Panc1 (cell line): ENCODE results near the gene ZNF253. TPM values are rescaled to one million over a fixed set of nuclear protein-coding genes. Genes with fewer than 3 reads are reported as not detected.
A peak's percentile ranks its signal among the peaks of the same experiment; 100 is the strongest.
"Not testable (repeated sequence)": the region's sequence is repeated elsewhere in the genome, so short reads cannot be mapped to it uniquely, and the experiment has no call there.

Source experiments
- ATAC-seq: fragments of 200-7000 bp; cut with Tn5 transposase; 2 replicates; pipeline ENCODE4 v1.9.1; 2020; ENCODE audit warnings: mild to moderate bottlenecking, moderate library complexity
- BruUV-seq: library from RNA; stranded (reverse); fragments of 400-500 nt; replicated peaks from 2 replicates; lab custom pipeline; 2021; lab: Mats Ljungman, UMichigan
- CTCF ChIA-PET: fragments of 300-600 bp; sonication (Branson Sonifier 250); formaldehyde crosslinking; loops from one replicate; lab custom pipeline; 2022; ENCODE audit warnings: antibody characterized with exemption; lab: Charles Lee
- POLR2A ChIA-PET: fragments of 300-600 bp; sonication (Branson Sonifier 250); formaldehyde crosslinking; loops from one replicate; lab custom pipeline; 2022; ENCODE audit warnings: antibody characterized with exemption; lab: Charles Lee
- DNase-seq: peaks from one replicate; pipeline ENCODE4 v3.0.0-alpha.2; 2010; ENCODE audit warnings: low read depth, low spot score
- H3K27ac ChIP-seq: 2 replicates; pipeline ENCODE4 v1.5.1; 2011; ENCODE audit warnings: mild to moderate bottlenecking, low read length, inconsistent platforms
- H3K27me3 ChIP-seq: fragments of 200-500 bp; sonication (Bioruptor generic); 2 replicates; pipeline ENCODE4 v1.6.0; 2014; ENCODE audit warnings: low read length, inconsistent platforms; ENCODE audit not compliant: control insufficient read depth, insufficient read depth
- H3K36me3 ChIP-seq: fragments of 200-500 bp; sonication (Bioruptor generic); 2 replicates; pipeline ENCODE4 v1.5.1; 2014; ENCODE audit warnings: inconsistent platforms, mild to moderate bottlenecking, low read length, moderate library complexity; ENCODE audit not compliant: control insufficient read depth, insufficient read depth
- H3K4me1 ChIP-seq: 2 replicates; pipeline ENCODE4 v1.5.1; 2011; ENCODE audit warnings: inconsistent platforms, mild to moderate bottlenecking, low read length, moderate library complexity; ENCODE audit not compliant: control insufficient read depth, insufficient read depth
- H3K4me3 ChIP-seq, 2 experiments: 2 replicates each; pipeline ENCODE4 v1.5.1; 2011 to 2012; ENCODE audit warnings: low read depth in 2 of 2, low read length in 2 of 2, mild to moderate bottlenecking in 2 of 2, inconsistent platforms in 1 of 2, moderate library complexity in 1 of 2
- H3K9me3 ChIP-seq: fragments of 200-500 bp; sonication (Bioruptor generic); 2 replicates; pipeline ENCODE4 v1.5.1; 2014; ENCODE audit warnings: low read depth, mild to moderate bottlenecking, inconsistent platforms, low read length, moderate library complexity; ENCODE audit not compliant: control insufficient read depth, insufficient read depth
- POLR2AphosphoS5 ChIP-seq: IDR thresholded peaks from 2 replicates; pipeline ENCODE4 v1.6.1; 2012; ENCODE audit warnings: mild to moderate bottlenecking, low read depth, low read length, moderate library complexity
- REST ChIP-seq, 2 experiments: IDR thresholded peaks; 2 replicates each; pipeline ENCODE4 v1.6.1; 2011 to 2012; ENCODE audit warnings: low read depth in 2 of 2, control low read depth in 1 of 2, low read length in 1 of 2, mild to moderate bottlenecking in 1 of 2, moderate library complexity in 1 of 2; ENCODE audit not compliant: insufficient read depth in 1 of 2
- SIN3A ChIP-seq: IDR thresholded peaks from 2 replicates; pipeline ENCODE4 v1.6.1; 2012; ENCODE audit warnings: low read depth, mild to moderate bottlenecking, low read length, moderate library complexity, borderline replicate concordance; ENCODE audit not compliant: insufficient read depth
- TCF7L2 ChIP-seq: IDR thresholded peaks from 2 replicates; pipeline ENCODE4 v1.6.1; 2011; ENCODE audit warnings: mild to moderate bottlenecking, low read depth, low read length, inconsistent platforms
- in situ Hi-C: cut with HindIII; loops from 2 replicates; pipeline ENCODE4 v1.10.0; 2016; ENCODE audit warnings: low sequenced_read_pairs, low pct_unique_long_range_greater_than_20kb
- intact Hi-C: fragments of 100-400 bp; cut with micrococcal nuclease; formaldehyde crosslinking; loops from one replicate; pipeline ENCODE4 v1.10.0; 2022; ENCODE audit not compliant: unreplicated experiment
- total RNA-seq: library from RNA; stranded (reverse); gene quantifications from one replicate; pipeline ENCODE4 v1.2.1, GENCODE V29; 2021; ENCODE audit not compliant: unreplicated experiment
- TF ChIP-seq, protein P1 (sequence below): fragments of 450-650 bp; IDR thresholded peaks from 2 replicates; pipeline ENCODE4 v1.5.1; 2017; ENCODE audit warnings: mild to moderate bottlenecking

ZNF253 gene
- total RNA-seq, 1 experiment from 2014 or later: 8.9 TPM

DNA sequence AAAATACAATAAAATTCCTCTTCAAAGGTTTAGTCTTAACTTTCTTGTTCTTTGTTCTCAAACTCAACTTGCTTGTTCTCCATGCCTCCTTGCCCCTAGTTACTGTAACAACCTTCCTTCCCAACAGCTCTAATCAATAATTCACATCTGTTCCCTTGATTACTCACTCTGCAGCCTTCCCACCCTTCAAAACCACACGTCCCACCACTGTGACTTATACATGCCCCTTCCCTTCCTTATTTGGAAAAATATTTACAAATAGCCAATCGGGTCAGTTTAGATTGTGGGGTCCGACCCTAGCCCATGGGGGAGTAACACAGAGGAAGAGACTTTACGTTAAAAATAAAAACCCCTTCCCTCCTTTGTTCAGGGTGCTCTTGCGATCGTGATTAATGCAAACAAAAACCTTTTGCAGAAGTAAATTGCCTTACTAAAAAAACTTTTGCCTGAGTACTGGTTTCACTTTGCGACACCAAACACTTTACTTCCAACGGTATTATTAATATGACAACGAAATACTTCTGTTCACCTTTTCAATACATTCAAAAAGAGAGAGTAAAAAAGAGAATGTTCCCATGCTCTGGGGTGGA, 34.6 kb downstream of the ZNF253 start:
- CTCF ChIA-PET: interaction anchor here (0.6 kb wide), 1 partner anchor 16 kb away, joined by 4 read pairs; no protein-coding TSS in a partner anchor
- ATAC-seq: 0 out of 2 replicates have a peak, but pooled peaks have one; percentile 15
- in situ Hi-C loops (no loop called here), intact Hi-C loops (no loop called here)
- POLR2A ChIA-PET: no interaction called here
- no peaks in the 10 kb centered on the region for H3K36me3 ChIP-seq
- DNase-seq: no peak
- H3K9me3 ChIP-seq: no peaks in the 10 kb centered on the region; the same call in 1 of the 2 replicates
- TF ChIP-seq POLR2AphosphoS5: no peak
- TF ChIP-seq, protein P1, sequence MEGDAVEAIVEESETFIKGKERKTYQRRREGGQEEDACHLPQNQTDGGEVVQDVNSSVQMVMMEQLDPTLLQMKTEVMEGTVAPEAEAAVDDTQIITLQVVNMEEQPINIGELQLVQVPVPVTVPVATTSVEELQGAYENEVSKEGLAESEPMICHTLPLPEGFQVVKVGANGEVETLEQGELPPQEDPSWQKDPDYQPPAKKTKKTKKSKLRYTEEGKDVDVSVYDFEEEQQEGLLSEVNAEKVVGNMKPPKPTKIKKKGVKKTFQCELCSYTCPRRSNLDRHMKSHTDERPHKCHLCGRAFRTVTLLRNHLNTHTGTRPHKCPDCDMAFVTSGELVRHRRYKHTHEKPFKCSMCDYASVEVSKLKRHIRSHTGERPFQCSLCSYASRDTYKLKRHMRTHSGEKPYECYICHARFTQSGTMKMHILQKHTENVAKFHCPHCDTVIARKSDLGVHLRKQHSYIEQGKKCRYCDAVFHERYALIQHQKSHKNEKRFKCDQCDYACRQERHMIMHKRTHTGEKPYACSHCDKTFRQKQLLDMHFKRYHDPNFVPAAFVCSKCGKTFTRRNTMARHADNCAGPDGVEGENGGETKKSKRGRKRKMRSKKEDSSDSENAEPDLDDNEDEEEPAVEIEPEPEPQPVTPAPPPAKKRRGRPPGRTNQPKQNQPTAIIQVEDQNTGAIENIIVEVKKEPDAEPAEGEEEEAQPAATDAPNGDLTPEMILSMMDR: no peak
- TF ChIP-seq SIN3A: no peak
- no peak for TF ChIP-seq TCF7L2
- TF ChIP-seq REST (IDR thresholded peaks at IDR 0.05; ENCODE audit: insufficient read depth in 1 of 2, low read depth in 2 of 2, low read length in 1 of 2): no peak
- peak overlapping the region; percentile 77 to 92 for H3K4me3 ChIP-seq
- H3K27ac ChIP-seq: peak overlapping the region; percentile 78
- no peaks in the 10 kb centered on the region for H3K27me3 ChIP-seq
- BruUV-seq: no TSS peak
- no peaks in the 10 kb centered on the region for H3K4me1 ChIP-seq

GRCh38 chr19:19900729-19901444, 35.2 kb downstream of the ZNF253 start, which contains the start of gene ZNF93:
Gene ZNF93 (plus strand): TSS chr19:19900946. CDS start chr19:19901089, 143 bp downstream.
- Histone ChIP-seq H3K27me3 (no peaks in the 10 kb centered on the region), H3K4me1 (no peaks in the 10 kb centered on the region), H3K4me3 (peak within 1 kb of the TSS; percentile 77 to 92), H3K36me3 (no peaks in the 10 kb centered on the region), H3K9me3 (no peaks in the 10 kb centered on the region; the same call in 1 of the 2 replicates), H3K27ac (peak within 1 kb of the TSS; percentile 78)
- CTCF ChIA-PET: interaction anchor here (0.6 kb wide), 1 partner anchor 16 kb away, joined by 4 read pairs; no protein-coding TSS in a partner anchor
- no peak for TF ChIP-seq REST (IDR thresholded peaks at IDR 0.05; ENCODE audit: insufficient read depth in 1 of 2, low read depth in 2 of 2, low read length in 1 of 2)
- TF ChIP-seq POLR2AphosphoS5: peak; percentile 60
- TF ChIP-seq, protein P1: no peak
- 0 out of 2 replicates have a peak, but pooled peaks have one; percentile 7 for TF ChIP-seq TCF7L2
- peak; percentile 86; the same call in 1 of the 2 replicates for TF ChIP-seq SIN3A
- POLR2A ChIA-PET: interaction anchor here (0.6 kb wide), 2 partner anchors 220 to 247 kb away, joined by 3 to 6 read pairs; no protein-coding TSS in a partner anchor
- peak; percentile 97 for ATAC-seq
- intact Hi-C loops (no loop called here), in situ Hi-C loops (no loop called here)
- BruUV-seq: no TSS peak
- peak; percentile 64 for DNase-seq

- ATAC-seq, intact Hi-C loops, POLR2A ChIA-PET, CTCF ChIA-PET, H3K4me3 ChIP-seq, H3K4me1 ChIP-seq, BruUV-seq, H3K27me3 ChIP-seq, H3K27ac ChIP-seq, in situ Hi-C loops, H3K36me3 ChIP-seq, DNase-seq: not testable (repeated sequence)
- H3K9me3 ChIP-seq: peaks cover 18% of the 10 kb centered on the region
Observed at GRCh38 chr19:19907551-19907950, 41.9 kb downstream of the ZNF253 start.
